GM23338 (cell line): ENCODE data around the gene MPZL1. TPM values are rescaled to one million over a fixed set of nuclear protein-coding genes. Genes with fewer than 3 reads are reported as not detected.

Source experiments
- ATAC-seq: fragments of 200-7000 bp; cut with Tn5 transposase; 3 replicates; pipeline ENCODE4 v1.9.1; 2020
- DNase-seq: peaks from one replicate; pipeline ENCODE4 v3.0.0-alpha.2; 2015; ENCODE audit warnings: low spot score
- H2AFZ ChIP-seq: fragments of 200-600 bp; sonication (generic); 2 replicates; pipeline ENCODE4 v1.8.0; 2016; ENCODE audit warnings: antibody characterized with exemption, mild to moderate bottlenecking, moderate library complexity
- H3F3A ChIP-seq: fragments of 200-600 bp; sonication (generic); replicated peaks from 2 replicates; pipeline ENCODE4 v1.8.0; 2017; ENCODE audit warnings: antibody characterized with exemption, mixed run types, low read depth
- H3K27ac ChIP-seq: fragments of 200-600 bp; sonication (generic); 2 replicates; pipeline ENCODE4 v1.6.1; 2016; ENCODE audit warnings: low read depth
- H3K27me3 ChIP-seq: fragments of 200-600 bp; sonication (generic); 2 replicates; pipeline ENCODE4 v1.8.0; 2016; ENCODE audit warnings: mild to moderate bottlenecking, mixed run types, moderate library complexity; ENCODE audit not compliant: insufficient read depth
- H3K36me3 ChIP-seq: fragments of 200-600 bp; sonication (generic); 2 replicates; pipeline ENCODE4 v1.8.0; 2016; ENCODE audit warnings: mild to moderate bottlenecking; ENCODE audit not compliant: insufficient read depth
- H3K4me1 ChIP-seq: fragments of 200-600 bp; sonication (generic); 2 replicates; pipeline ENCODE4 v1.8.0; 2016; ENCODE audit warnings: mild to moderate bottlenecking, moderate library complexity; ENCODE audit not compliant: insufficient read depth
- H3K4me2 ChIP-seq: fragments of 200-600 bp; sonication (generic); 2 replicates; pipeline ENCODE4 v1.7.1; 2017; ENCODE audit warnings: mixed run types
- H3K4me3 ChIP-seq: fragments of 200-600 bp; sonication (generic); 2 replicates; pipeline ENCODE4 v1.6.1; 2016; ENCODE audit warnings: mixed run types
- H3K79me2 ChIP-seq: fragments of 200-600 bp; sonication (generic); replicated peaks from 2 replicates; pipeline ENCODE4 v1.8.0; 2017; ENCODE audit warnings: mild to moderate bottlenecking; ENCODE audit not compliant: insufficient read depth
- H3K9me2 ChIP-seq: fragments of 200-600 bp; sonication (generic); 2 replicates; pipeline ENCODE4 v1.8.0; 2017; ENCODE audit not compliant: insufficient read depth
- H4K20me1 ChIP-seq: fragments of 200-600 bp; sonication (generic); replicated peaks from 2 replicates; pipeline ENCODE4 v1.8.0; 2017; ENCODE audit warnings: mild to moderate bottlenecking; ENCODE audit not compliant: insufficient read depth
- H3K27ac Mint-ChIP-seq: 2 replicates; pipeline ENCODE4 v1.8.0; 2020; ENCODE audit warnings: inconsistent platforms, mild to moderate bottlenecking, moderate library complexity, mixed read lengths
- H3K27me3 Mint-ChIP-seq: 3 replicates; pipeline ENCODE4 v1.8.0; 2022; ENCODE audit warnings: low read depth, mild to moderate bottlenecking, moderate library complexity, mixed read lengths, inconsistent platforms; ENCODE audit not compliant: insufficient read depth, poor library complexity
- H3K36me3 Mint-ChIP-seq: 3 replicates; pipeline ENCODE4 v1.8.0; 2021; ENCODE audit warnings: low read depth, mild to moderate bottlenecking, inconsistent platforms, moderate library complexity, mixed read lengths
- H3K4me1 Mint-ChIP-seq: 3 replicates; pipeline ENCODE4 v1.8.0; 2020; ENCODE audit warnings: mild to moderate bottlenecking, inconsistent platforms, mixed read lengths
- H3K4me3 Mint-ChIP-seq: 3 replicates; pipeline ENCODE4 v1.8.0; 2021; ENCODE audit warnings: moderate library complexity, mild to moderate bottlenecking, inconsistent platforms, mixed read lengths
- H3K9me3 Mint-ChIP-seq: 3 replicates; pipeline ENCODE4 v1.8.0; 2020; ENCODE audit warnings: moderate library complexity, mild to moderate bottlenecking, inconsistent platforms, mixed read lengths
- EZH2phosphoT487 ChIP-seq: fragments of 200-600 bp; sonication (generic); IDR thresholded peaks from one replicate; pipeline ENCODE4 v1.8.1; 2018; ENCODE audit warnings: antibody characterized with exemption; ENCODE audit not compliant: unreplicated experiment
- NANOG ChIP-seq: IDR thresholded peaks from 2 replicates; pipeline ENCODE4 v1.6.1; 2016; ENCODE audit warnings: antibody characterized with exemption, borderline replicate concordance
- POLR2AphosphoS5 ChIP-seq: IDR thresholded peaks from 2 replicates; pipeline ENCODE4 v1.6.1; 2016; ENCODE audit warnings: antibody characterized with exemption, low read depth
- STAT1 ChIP-seq: IDR thresholded peaks from one replicate; pipeline ENCODE4 v1.6.1; 2016; ENCODE audit warnings: antibody characterized with exemption; ENCODE audit not compliant: unreplicated experiment
- ZNF331 ChIP-seq: fragments of 250-450 bp; sonication (Bioruptor Pico); IDR thresholded peaks from 2 replicates; pipeline ENCODE4 v1.5.0; 2020; ENCODE audit warnings: low read depth, mild to moderate bottlenecking, moderate library complexity
- polyA plus RNA-seq: library from polyadenylated mRNA; unstranded; fragments of >200 nt; fragmentation: Nextera tagmentation; extraction: Ambion mirVana; gene quantifications from 2 replicates; pipeline ENCODE4 v1.2.1, GENCODE V29; 2016
- total RNA-seq: library from RNA; depleted of rRNA; stranded (reverse); fragments of >200 nt; shearing (Covaris generic); gene quantifications from 2 replicates; pipeline ENCODE4 v1.2.3, GENCODE V29; 2014
- TF ChIP-seq, protein P1 (sequence below): IDR thresholded peaks from one replicate; pipeline ENCODE4 v1.6.1; 2018; ENCODE audit warnings: antibody characterized with exemption; ENCODE audit not compliant: unreplicated experiment
- TF ChIP-seq, protein P2 (sequence below): IDR thresholded peaks from 2 replicates; pipeline ENCODE4 v1.6.1; 2016; ENCODE audit warnings: antibody characterized with exemption
- TF ChIP-seq, protein P3 (sequence below), 2 experiments: fragments of 200-600 bp in 1 of 2; sonication (generic) in 1 of 2; conservative IDR thresholded peaks; 2 replicates each; pipeline versions ENCODE4 v1.5.1 to v1.6.1; 2016 to 2017; ENCODE audit warnings: antibody characterized with exemption in 2 of 2, low read depth in 2 of 2, mild to moderate bottlenecking in 2 of 2, moderate library complexity in 1 of 2

MPZL1 gene
- total and polyA plus RNA-seq, 2 experiments from 2014 or later: 35.1 to 85.1 TPM

DNA sequence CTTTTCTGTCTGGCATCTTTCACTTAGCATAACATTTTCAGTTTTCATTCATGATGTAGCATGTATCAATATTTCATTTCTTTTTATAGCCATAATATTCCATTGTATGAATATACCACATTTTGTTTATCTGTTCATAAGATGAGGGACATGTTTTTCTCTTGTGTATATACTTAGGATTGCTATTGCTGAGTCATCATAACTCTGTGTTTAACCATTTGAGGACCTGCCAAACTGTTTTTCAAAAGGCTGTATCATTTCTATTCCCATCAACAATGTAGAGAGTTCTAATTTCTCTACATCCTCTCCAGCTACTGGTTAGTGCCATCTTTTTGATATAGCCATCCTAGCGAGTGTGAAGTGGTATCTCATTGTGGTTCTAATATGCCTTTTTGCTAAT lies 26.2 kb downstream of the MPZL1 start (continued):
- TF ChIP-seq, protein P1, sequence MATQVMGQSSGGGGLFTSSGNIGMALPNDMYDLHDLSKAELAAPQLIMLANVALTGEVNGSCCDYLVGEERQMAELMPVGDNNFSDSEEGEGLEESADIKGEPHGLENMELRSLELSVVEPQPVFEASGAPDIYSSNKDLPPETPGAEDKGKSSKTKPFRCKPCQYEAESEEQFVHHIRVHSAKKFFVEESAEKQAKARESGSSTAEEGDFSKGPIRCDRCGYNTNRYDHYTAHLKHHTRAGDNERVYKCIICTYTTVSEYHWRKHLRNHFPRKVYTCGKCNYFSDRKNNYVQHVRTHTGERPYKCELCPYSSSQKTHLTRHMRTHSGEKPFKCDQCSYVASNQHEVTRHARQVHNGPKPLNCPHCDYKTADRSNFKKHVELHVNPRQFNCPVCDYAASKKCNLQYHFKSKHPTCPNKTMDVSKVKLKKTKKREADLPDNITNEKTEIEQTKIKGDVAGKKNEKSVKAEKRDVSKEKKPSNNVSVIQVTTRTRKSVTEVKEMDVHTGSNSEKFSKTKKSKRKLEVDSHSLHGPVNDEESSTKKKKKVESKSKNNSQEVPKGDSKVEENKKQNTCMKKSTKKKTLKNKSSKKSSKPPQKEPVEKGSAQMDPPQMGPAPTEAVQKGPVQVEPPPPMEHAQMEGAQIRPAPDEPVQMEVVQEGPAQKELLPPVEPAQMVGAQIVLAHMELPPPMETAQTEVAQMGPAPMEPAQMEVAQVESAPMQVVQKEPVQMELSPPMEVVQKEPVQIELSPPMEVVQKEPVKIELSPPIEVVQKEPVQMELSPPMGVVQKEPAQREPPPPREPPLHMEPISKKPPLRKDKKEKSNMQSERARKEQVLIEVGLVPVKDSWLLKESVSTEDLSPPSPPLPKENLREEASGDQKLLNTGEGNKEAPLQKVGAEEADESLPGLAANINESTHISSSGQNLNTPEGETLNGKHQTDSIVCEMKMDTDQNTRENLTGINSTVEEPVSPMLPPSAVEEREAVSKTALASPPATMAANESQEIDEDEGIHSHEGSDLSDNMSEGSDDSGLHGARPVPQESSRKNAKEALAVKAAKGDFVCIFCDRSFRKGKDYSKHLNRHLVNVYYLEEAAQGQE: no peak
- TF ChIP-seq, protein P2, sequence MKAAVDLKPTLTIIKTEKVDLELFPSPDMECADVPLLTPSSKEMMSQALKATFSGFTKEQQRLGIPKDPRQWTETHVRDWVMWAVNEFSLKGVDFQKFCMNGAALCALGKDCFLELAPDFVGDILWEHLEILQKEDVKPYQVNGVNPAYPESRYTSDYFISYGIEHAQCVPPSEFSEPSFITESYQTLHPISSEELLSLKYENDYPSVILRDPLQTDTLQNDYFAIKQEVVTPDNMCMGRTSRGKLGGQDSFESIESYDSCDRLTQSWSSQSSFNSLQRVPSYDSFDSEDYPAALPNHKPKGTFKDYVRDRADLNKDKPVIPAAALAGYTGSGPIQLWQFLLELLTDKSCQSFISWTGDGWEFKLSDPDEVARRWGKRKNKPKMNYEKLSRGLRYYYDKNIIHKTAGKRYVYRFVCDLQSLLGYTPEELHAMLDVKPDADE: no peak
- TF ChIP-seq, protein P3, sequence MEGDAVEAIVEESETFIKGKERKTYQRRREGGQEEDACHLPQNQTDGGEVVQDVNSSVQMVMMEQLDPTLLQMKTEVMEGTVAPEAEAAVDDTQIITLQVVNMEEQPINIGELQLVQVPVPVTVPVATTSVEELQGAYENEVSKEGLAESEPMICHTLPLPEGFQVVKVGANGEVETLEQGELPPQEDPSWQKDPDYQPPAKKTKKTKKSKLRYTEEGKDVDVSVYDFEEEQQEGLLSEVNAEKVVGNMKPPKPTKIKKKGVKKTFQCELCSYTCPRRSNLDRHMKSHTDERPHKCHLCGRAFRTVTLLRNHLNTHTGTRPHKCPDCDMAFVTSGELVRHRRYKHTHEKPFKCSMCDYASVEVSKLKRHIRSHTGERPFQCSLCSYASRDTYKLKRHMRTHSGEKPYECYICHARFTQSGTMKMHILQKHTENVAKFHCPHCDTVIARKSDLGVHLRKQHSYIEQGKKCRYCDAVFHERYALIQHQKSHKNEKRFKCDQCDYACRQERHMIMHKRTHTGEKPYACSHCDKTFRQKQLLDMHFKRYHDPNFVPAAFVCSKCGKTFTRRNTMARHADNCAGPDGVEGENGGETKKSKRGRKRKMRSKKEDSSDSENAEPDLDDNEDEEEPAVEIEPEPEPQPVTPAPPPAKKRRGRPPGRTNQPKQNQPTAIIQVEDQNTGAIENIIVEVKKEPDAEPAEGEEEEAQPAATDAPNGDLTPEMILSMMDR (conservative IDR thresholded peaks at IDR 0.05; ENCODE audit: low read depth in 2 of 2): no peak

DNA sequence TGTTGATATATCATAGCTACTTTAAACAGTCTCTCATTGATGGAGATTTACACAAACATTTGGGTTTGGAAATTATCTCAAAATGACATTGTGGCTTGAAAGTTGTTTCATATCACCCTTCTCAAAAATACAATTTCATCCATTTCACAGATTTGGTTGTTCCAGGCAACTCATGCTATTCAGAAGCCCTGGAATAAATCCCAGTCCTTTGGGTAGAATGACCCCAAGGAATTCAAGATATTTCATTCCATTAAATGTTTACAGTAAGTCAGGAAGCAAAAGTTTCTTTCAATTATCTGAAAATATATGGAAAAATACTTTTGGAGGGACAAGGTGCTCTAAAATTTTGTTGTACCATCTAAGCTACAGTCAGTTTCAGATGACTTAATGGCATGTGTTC lies 27.1 kb downstream of the MPZL1 start:
- DNase-seq: no peak
- Histone ChIP-seq H3F3A (no peaks in the 10 kb centered on the region), H2AFZ (no peak overlapping the region), H3K79me2 (peaks cover 99% of the 10 kb centered on the region), H3K27ac (no peak overlapping the region), H4K20me1 (peaks cover 14% of the 10 kb centered on the region), H3K4me1 (peaks cover 14% of the 10 kb centered on the region), H3K27me3 (no peaks in the 10 kb centered on the region), H3K4me3 (no peak overlapping the region), H3K9me2 (no peaks in the 10 kb centered on the region), H3K36me3 (no peaks in the 10 kb centered on the region), H3K4me2 (no peak overlapping the region)
- Mint-ChIP-seq H3K36me3 (no peaks in the 10 kb centered on the region), H3K27me3 (no peaks in the 10 kb centered on the region), H3K9me3 (no peaks in the 10 kb centered on the region), H3K27ac (no peak overlapping the region), H3K4me1 (peaks cover 15% of the 10 kb centered on the region), H3K4me3 (no peak overlapping the region)
- ATAC-seq: no peak
- TF ChIP-seq NANOG: no peak
- TF ChIP-seq POLR2AphosphoS5: no peak
- TF ChIP-seq, protein P3 (conservative IDR thresholded peaks at IDR 0.05; ENCODE audit: low read depth in 2 of 2): no peak
- TF ChIP-seq EZH2phosphoT487: no peak
- no peak for TF ChIP-seq ZNF331
- TF ChIP-seq, protein P2: no peak
- TF ChIP-seq STAT1: no peak
